Neuronal stem cell (in vitro differentiated cells): ENCODE measurements around the gene VAMP5. TPM values are rescaled to one million over a fixed set of nuclear protein-coding genes. Genes with fewer than 3 reads are reported as not detected.

Source experiments
- small RNA-seq: library from polyadenylated mRNA; stranded (forward); fragments of <200 nt; extraction: miRNeasy Mini kit (QIAGEN cat#:217004); gene quantifications from one replicate; pipeline ENCODE3, GENCODE V24; 2013; ENCODE audit not compliant: insufficient read depth

Gene VAMP5

Small RNA genes within 50 kb of the gene (small RNA-seq; reads per million reads assigned to genes)
- gene RN7SL126P: not detected
